Dedifferentiated amniotic fluid mesenchymal stem cell (primary cell): ENCODE data around the gene KIAA0586.
"Not testable (repeated sequence)": the region's sequence is repeated elsewhere in the genome, so short reads cannot be mapped to it uniquely, and the experiment has no call there.

Experiments
- DNase-seq: peaks from one replicate; pipeline ENCODE4 v3.0.0-alpha.2; 2016; ENCODE audit errors: extremely low spot score

KIAA0586 gene

DNA sequence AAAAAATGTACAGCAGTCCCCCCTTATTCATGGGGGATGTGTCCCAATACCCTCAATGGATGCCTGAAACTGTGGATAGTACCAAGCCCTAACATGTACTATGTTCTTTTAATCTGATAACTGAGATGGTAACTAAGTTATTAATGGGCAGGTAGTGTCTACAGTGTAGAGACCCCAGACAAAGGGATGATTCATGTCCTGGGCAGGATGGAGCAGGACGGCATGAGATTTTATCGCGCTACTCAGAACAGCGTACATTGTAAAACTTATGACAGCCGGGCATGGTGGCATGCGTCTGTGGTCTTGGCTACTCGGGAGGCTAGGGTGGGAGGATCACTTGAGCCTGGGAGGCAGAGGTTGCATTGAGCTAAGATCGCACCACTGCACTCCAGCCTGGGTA lies 37.1 kb downstream of the KIAA0586 start:
- DNase-seq: no peak

DNA sequence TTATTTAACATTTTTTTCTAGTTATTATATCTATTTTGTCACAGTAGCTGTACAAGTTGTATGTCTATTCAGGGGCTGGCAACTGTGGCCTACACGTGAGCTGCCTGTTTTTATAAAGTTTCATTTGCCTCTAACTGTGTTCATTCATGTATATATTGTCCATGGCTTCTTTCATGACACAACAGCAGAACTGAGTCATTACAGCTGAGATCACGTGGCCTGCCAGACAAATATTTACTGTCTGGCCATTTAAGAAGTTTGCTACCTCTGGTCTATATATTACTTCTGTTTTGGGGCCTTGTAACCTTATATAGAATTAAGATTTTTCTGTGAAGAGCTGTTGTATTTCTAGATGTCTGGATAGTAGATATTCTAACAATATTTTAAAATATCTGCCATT lies 37.9 kb downstream of the KIAA0586 start:
- DNase-seq: no peak

DNA sequence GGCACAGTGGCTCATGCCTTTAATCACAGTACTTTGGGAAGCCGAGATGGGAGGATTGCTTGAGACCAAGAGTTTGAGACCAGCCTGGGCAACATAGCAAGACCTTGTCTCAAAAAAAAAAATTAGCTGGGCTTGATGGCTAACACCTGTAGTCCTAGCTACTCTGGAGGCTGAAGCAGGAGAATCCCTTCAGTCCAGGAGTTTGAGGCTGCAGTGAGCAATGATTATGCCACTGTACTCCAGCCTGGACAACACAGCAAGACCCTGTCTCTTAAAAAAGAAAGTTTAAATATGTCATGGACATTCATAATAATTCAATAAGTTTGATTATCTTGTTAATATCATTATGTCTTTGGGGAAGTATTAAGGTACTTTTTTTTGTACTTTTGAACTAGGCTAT lies 38.9 kb downstream of the KIAA0586 start:
- no peak for DNase-seq

DNA sequence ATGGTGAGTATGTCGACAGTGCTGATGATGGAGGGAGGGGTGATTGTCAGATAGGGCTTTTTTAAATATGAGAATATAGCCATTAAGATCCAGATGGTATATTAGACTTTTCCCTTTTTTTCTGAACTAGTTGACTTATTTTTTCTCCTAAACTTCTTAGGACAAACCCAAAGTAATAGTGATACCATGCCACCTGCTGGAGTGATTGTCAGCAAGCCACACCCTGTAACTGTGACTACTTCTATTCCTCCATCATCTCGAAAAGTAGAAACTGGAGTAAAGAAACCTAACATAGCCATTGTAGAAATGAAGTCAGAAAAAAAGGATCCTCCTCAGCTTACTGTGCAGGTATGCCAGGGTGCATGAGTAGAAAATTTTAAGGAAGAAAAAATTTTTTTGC lies 40.1 kb downstream of the KIAA0586 start:
- DNase-seq: no peak

DNA sequence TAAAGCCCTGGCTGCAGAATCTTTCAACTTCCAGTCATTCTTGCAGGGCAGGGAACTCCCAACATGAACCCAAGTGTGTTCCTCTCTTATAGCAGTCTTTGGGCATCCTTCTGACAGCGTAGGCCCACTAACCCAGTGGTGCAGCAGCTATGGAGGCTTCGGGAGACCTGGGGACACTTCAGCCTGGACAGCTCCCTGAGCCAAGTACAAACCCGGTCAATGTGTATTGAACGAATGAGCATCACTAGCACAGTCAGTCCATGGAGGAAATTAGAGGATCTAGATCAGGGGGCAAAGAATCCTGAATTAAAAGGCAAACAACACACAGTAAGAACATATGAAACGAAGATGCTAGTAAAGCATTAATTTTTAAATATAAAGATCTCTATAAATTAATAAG lies 41.8 kb downstream of the KIAA0586 start:
- no peak for DNase-seq

DNA sequence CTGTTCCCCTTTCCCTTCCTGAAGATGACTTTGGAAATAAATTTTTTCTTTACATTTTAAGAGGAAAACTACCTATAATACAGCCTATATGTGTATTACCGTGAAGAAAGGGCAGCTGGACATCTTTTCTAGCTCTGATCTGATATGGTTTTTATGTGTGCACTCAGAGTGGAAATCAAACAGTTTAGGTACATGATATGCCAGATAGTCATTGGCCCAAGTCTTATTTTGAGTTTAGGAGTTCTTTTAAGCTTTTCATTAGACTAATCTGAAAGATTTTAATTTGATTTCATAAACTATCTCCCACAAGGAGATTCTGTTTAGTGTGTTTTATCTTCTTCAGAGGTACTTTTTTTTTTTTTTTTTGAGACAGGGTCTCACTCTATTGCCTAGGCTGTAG lies 48.8 kb downstream of the KIAA0586 start:
- no peak for DNase-seq

DNA sequence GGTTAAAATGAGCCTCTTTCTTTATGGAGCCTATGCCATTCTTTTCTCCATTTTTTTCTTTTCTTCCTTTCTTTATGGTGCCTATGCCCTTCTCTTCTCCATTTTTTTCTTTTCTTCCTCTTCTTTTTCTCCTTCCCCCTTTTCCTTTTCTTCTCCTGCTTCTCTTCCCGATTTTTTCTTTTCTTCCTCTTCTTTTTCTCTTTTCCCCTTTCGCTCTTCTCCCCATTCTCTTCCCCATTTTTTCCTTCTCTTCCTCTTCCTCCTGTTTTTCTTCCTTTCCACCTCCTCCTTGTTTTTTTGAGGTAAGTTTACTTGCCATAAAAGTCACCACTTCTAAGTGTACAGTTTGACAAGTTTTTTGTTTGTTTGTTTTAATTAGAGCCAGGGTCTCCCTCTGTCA lies 50.1 kb downstream of the KIAA0586 start:
- DNase-seq: no peak

DNA sequence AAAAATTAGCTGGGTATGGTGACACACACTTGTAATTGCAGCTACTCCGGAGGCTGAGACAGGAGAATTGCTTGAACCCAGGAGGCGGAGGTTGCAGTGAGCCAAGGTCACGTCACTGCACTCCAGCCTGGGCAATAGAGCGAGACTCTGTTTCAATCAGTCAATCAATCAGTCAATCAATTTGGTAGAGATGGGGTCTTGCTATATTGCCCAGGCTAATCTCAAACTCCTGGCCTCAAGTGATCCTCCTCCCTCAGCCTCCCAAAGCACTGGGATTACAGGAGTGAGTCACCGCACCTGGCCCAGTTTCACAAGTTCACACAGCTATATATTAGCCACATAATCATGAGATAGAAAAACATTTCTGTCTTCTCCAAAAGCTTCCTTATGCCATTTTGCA lies 50.8 kb downstream of the KIAA0586 start:
- DNase-seq: not testable (repeated sequence)

DNA sequence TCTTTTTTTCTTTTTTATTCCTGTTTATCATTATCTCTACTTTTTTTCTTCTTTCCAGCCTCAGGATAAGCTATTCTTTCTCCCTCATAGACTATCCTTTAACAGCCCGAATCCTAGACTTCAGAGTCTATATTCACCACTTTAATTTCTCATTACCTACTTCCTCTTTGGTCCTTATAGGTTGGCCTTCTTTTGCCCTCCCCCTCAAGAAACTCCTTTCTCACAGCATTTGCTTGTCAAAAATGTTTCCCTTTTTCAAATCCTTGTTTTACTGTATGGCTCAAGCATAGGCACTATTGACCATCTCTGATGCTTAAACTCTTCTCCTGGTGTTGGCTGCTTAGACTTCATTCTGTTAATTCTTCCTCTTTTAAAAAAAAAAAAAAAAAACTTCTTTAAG lies 52.5 kb downstream of the KIAA0586 start:
- no peak for DNase-seq

DNA sequence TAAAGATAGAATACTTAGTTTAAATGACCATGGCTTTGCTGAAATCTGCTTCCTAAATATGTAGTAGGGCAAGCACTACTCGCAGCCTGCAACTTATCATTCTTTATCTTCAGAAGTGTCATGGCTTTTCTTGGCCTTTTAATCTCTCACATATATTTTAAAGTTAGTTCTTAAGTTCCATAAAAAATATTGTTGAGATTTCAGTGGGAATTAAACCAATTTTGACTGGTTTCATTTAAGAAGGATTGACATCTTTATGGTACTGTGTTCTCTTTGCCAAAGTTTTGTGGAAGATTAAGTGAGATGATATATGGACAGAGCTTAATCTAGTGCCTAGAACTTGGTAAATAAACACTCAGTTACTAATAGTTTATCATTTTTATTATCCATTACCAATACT lies 56.7 kb downstream of the KIAA0586 start:
- no peak for DNase-seq

DNA sequence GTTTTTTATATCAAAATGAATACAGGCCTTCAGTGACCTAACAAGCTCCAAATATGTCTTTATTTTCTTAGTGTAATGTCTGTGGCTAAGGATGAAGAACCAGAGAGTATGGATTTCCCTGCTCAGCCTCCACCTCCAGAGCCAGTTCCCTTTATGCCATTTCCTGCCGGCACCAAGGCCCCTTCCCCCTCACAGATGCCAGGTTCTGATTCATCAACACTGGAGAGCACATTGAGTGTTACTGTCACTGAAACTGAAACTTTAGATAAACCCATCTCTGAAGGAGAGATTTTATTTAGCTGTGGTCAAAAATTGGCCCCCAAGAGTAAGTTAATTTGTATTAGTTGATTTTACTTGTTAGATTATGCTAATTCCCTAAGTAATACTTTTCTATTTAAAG lies 61.0 kb downstream of the KIAA0586 start:
- DNase-seq: peak; percentile 37

DNA sequence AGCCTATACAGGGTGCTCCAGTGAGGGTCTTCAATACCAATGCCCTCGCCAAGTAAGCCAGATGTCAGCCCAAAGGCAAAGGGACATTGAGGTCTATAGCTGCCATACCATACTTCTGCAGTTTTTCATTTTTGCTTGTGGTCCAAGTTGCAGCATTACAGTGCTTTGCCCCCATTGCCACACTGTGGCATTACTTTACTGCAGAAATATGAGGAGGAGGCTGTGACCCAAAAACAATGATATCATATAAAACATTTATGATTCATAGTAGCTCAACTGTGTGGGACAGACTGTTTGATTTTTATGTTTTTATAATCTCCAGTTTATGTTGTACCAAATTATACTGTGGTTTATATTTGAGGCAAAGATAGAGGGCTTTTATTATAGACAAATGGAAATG lies 64.1 kb downstream of the KIAA0586 start:
- DNase-seq: peak; percentile 75

DNA sequence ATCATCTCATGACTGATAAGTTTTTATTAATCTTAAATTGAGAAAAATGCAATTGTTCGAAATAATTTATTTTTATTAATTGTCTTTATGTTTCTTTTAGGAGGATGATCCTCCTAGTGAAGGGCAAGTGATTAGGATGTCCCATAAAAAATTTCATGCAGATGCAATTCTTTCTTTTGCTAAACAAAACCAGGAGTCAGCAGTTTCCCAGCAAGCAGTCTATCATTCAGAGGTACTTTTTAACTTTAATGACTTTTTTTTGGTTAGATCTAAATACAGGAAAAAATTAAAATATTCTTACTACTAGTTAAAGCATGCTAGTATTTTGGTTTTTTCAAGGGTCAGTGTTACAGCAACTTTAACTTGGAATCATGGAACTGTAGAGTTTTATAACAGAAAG lies 64.5 kb downstream of the KIAA0586 start:
- DNase-seq: no peak

DNA sequence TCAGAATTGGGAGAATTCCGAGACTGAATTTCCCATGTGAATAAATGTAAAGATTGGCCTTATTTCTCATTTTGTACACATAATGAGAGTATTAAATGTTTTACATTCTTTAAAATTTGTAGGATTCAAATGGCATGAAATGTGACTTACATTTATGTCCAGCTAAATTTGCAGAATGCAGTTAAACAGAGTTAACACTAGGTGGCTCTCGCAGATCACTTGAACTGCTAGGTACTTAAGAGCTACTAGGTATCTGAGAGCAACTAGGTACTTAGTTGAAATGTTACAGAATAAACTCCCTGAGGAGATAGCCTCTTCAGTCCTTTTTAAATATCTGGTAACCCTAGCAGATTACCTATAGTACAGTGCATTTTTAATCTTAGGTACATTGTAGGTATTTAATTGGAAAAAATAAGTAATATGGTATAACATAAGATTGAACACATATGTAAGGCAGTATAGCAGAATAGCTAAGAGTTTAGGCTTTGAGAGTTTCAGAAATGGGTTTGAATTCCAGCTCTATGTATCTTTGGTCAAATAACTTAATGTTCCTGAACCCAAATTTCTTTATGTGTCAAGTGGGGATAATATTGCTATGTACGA lies 73.8 kb downstream of the KIAA0586 start:
- DNase-seq: peak; percentile 85

DNA sequence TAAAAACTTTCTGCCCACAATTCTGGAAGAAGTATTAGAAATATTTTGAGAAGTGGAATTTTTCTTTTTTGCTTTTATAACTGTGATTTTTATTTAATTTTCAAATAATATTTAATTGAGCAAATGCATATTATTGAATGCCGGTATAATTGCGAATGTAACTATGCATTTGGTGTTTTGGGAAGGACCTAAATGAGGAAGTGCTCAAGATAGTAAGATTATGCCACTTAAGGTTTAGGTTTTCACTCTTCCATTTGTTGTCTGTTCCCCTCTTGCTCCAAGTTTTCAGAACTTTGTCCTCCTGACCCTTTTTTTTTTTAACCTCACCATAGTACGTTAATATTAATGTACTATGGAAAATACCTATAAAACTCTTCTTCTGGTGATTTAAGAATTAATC lies 85.8 kb downstream of the KIAA0586 start:
- DNase-seq: no peak

DNA sequence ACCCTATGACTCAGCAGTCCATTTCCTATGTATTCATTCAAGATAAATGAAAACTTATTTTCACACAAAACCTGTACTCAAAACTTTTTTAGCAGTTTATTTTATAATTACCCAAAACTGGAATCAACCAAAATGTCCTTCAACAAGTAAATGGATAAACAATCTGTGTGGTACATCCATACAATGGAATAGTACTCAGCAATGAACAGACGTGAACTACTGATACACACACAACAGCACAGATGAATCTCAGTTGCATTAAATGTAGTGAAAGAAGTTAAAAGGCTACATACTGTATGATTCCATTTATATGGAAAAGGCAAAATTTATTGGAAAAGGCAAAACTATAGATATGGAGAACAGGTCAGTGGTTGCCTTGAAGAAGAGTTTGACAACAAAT lies 90.1 kb downstream of the KIAA0586 start:
- DNase-seq: no peak

DNA sequence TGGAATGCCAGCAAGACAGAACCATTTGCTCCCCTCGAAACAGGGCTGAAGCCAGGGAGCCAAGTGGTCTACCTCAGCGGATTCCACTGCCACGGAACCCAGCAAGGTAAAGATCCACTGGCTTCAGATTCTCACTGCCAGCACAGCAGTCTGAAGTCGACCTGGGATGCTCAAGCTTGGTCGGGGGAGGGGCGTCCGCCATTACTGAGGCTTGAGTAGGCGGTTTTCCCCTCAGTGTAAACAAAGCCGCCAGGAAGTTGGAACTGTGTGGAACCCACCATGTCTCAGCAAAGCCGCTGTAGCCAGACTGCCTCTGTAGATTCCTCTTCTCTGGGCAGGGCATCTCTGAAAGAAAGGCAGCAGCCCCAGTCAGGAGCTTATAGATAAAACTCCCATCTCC lies 98.2 kb downstream of the KIAA0586 start:
- DNase-seq: not testable (repeated sequence)

DNA sequence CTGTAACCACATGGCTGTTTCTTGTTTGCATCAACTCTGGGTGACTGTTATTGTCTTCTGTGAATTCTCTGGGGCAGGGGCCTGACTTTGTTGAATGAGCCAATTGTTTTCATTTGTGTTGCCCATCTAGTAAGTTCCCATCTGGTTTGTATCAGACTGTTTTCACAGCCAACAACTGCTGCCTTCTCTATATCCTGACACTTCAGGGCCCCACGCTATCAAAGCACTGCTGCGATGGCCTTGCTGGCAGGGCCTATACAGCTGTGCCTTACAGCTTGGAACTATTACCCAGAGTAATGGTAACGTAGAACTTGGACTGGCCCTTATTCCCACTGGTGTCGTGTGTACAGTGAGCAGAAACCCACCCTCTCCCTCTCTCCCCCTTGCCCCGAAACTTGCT lies 105.9 kb downstream of the KIAA0586 start:
- DNase-seq: no peak

DNA sequence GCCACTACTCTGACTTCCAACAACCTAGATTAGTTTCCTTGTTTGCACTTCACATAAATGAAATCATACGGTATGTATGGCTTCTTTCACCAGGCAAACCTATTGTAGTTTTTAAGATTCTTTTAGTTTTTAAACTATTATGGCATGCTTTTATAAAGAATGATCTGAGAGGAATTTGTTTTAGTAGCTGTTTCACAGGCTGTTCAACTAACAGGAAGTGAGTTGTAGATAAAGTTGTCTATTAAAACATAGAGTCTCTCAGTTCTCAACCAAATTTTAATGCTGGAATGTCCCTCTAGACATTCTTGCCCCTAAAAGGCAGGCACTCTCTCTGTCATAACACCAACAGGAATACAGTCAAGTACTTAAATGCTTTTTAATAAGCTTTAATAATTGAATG lies 107.5 kb downstream of the KIAA0586 start:
- no peak for DNase-seq

DNA sequence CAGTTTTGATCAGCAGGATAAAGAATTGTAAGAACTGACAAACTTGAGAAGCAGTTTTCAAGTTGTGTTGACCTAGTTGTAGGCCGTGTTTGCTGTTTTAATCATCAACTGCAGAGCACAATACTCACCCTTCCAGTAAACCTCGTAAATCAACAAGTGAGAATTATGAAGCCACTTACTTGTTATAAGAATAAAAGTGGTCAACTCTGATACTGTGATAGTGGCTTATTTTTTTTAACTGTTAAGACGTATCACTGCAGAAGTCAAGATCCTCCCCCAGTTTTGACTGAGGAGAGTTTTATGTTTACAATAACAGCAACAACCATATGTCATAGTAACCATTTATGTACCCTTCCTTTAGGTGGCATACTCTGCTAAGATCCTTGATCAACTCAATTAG lies 109.5 kb downstream of the KIAA0586 start:
- DNase-seq: no peak

DNA sequence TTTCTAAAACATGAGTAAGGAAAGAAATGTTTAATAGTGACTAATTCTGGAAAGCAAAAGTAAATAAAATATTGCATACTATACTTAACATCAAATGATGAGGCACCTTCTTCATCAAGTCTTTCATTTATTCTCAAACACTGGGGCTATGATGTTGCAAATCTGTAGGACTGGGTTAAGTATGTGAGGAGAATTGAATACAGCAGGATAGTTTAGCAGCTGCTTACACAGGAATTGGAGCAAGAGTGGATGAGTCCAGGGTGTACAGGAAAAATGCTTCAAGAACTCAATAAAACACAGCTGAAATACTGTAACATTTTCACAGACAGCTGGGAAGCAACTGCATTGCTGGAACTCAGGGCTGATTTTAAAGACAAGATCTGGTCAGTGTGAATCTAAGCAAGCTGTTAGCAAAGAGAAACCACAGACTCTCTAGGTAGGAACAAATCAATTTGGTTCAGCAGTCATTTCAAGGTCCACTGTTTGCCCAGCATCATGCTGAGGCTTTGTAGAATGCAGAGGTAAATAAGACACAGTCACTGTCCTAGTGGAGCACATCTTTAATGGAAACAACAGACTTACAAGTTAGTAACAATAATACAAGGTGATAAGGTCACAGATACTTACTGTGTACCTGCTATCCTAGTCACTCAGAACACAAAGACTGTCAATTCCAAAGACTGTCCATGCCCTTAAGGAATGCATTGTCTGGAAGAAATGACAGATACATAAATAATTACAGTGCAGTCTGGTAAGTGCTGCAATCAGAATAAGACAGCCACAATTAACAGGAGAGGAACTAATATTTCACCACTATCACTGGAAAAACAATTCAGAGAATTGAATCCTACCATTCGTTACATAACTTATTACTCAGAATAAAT lies 113.5 kb downstream of the KIAA0586 start:
- DNase-seq: no peak

DNA sequence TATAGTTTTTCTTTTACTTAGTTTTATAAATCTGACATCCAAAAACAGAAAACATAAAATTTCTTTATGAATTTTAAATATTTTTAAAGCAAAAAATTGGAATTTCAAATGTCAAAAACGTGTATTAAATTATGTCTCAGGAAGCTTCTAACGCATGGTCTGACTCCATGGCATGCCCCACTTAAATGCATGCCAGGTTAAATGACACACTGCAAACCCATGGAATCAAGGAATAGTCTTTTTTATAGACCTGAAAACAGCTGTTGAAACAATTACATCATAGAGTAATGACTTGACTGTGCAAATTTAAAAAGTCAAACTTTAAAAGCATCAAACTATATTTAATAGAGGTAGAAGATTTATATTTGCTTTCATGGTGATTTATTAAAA lies 114.1 kb downstream of the KIAA0586 start:
- no peak for DNase-seq

DNA sequence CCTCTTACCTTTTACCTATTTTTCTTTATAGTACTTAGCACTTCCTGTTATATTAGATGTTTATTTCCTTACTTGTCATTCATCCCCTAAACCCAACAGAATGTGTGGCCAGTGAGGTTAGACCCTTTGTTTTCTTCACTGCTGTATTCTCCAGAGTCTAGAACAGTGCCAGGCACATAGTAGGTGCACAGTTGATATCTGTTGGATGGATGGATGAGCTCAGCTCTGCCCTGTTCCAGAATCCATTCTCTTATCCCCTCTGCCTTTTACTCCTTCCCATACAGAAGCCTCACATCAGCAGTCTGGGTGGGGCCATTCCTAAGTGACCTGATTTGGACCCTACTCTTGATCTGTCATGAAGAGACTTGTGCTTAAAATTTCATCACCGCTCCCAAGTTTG lies 115.7 kb downstream of the KIAA0586 start:
- DNase-seq: no peak

DNA sequence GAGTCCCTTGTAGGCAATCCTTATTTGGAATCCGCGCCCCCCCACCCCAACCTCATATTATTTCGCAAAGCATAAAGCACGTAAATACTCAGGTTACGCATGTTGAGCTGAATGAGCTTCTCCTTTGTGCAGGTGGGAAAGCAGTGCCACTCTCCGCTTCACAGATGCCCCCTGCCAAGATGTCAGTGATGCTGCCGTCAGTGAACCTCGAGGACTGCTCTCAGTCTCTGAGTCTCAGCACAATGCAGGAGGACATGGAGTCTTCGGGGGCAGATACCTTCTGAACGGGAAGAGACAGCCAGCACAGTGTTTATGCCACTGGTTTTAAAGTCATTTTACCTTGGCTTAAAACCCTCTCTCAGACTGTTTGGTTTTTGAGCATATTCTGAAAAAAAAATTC lies 120.1 kb downstream of the KIAA0586 start:
- DNase-seq: no peak
